ENCODE measurements around the gene C11orf65.

DNA sequence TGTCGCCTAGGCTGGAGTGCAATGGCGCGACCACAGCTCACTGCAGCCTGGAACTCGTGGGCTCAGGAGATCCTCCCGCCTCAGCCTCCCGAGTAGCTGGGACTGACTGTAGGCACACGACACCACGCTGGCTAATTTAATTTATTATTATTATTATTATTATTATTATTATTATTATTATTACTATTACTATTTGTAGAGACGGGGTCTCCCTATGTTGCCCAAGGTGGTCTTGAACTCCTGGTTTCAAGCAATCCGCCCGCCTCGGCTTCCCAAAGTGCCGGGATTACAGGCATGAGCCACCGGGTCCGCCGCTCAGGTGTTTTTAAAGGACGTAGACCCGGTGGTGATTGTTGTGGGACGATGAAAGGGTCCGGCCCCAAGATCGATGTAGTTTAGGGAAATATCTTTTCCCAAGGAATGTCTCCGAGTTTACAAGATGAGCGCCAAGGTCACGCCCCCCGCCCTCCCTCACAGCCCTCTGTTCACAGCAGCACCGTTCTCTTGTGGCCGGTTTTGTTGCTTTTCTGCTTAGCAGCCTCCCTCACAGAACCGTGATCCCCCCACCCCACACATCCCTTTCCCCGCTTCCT, 31.6 kb upstream of the C11orf65 start:
- TF ChIP-seq, protein P1, sequence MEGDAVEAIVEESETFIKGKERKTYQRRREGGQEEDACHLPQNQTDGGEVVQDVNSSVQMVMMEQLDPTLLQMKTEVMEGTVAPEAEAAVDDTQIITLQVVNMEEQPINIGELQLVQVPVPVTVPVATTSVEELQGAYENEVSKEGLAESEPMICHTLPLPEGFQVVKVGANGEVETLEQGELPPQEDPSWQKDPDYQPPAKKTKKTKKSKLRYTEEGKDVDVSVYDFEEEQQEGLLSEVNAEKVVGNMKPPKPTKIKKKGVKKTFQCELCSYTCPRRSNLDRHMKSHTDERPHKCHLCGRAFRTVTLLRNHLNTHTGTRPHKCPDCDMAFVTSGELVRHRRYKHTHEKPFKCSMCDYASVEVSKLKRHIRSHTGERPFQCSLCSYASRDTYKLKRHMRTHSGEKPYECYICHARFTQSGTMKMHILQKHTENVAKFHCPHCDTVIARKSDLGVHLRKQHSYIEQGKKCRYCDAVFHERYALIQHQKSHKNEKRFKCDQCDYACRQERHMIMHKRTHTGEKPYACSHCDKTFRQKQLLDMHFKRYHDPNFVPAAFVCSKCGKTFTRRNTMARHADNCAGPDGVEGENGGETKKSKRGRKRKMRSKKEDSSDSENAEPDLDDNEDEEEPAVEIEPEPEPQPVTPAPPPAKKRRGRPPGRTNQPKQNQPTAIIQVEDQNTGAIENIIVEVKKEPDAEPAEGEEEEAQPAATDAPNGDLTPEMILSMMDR (conservative IDR thresholded peaks at IDR 0.05; ENCODE audit: low read length), result no peak
- TF ChIP-seq EZH2phosphoT487 (IDR thresholded peaks at IDR 0.05; ENCODE audit: borderline replicate concordance, low read depth, low read length), result no peak

All from OCI-LY7 (cell line).